ENCODE results near the gene TAF13.
A peak's percentile ranks its signal among the peaks of the same experiment; 100 is the strongest.

The TAF13 gene

DNA sequence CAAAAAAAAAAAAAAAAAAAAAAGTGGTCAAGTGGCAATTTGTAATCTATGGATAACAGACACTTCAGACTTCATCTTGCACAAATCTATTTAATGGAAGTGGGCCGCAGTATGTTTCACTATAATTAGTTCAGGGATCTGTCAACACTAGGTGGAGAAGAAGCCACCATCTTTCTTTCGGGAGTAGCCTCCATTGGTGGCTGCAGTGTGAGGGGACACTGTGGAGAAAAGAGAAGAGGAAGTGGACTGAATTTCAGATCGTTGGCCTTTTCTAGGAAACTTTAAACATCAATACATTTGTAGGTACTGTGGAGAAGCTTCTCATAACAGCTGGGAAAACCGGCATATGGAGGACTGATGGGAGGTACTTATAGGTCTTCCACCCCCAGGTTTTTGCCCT is 30.1 kb upstream of the TAF13 start:
- H3K36me3 ChIP-seq (ENCODE audit: insufficient read depth, low read length), result peaks cover 30% of the 10 kb centered on the region
- H3K4me2 ChIP-seq (ENCODE audit: low read length), result no peak overlapping the region
- H3K9ac ChIP-seq (ENCODE audit: low read length), result no peak overlapping the region
- no peak overlapping the region for H3K27ac ChIP-seq (ENCODE audit: low read depth, low read length, poor library complexity, severe bottlenecking)
- peaks cover 10% of the 10 kb centered on the region for H3K4me1 ChIP-seq (ENCODE audit: insufficient read depth, low read length, severe bottlenecking)
- H3K79me2 ChIP-seq (ENCODE audit: insufficient read depth, low read length), result peaks cover 3% of the 10 kb centered on the region
- no peaks in the 10 kb centered on the region for H3K27me3 ChIP-seq (ENCODE audit: insufficient read depth, low read length)
- no peaks in the 10 kb centered on the region for H4K20me1 ChIP-seq (ENCODE audit: insufficient read depth, low read length)
- H3F3A ChIP-seq (ENCODE audit: insufficient read depth, low read length), result no peaks in the 10 kb centered on the region; the same call in 1 of the 2 replicates
- H3K9me3 ChIP-seq (ENCODE audit: low read length), result no peaks in the 10 kb centered on the region
- H3K9me2 ChIP-seq (ENCODE audit: low read depth, low read length), result no peaks in the 10 kb centered on the region
- no peak for TF ChIP-seq EZH2 (IDR thresholded peaks at IDR 0.05; ENCODE audit: borderline replicate concordance, low read length)
- TF ChIP-seq, protein P1, sequence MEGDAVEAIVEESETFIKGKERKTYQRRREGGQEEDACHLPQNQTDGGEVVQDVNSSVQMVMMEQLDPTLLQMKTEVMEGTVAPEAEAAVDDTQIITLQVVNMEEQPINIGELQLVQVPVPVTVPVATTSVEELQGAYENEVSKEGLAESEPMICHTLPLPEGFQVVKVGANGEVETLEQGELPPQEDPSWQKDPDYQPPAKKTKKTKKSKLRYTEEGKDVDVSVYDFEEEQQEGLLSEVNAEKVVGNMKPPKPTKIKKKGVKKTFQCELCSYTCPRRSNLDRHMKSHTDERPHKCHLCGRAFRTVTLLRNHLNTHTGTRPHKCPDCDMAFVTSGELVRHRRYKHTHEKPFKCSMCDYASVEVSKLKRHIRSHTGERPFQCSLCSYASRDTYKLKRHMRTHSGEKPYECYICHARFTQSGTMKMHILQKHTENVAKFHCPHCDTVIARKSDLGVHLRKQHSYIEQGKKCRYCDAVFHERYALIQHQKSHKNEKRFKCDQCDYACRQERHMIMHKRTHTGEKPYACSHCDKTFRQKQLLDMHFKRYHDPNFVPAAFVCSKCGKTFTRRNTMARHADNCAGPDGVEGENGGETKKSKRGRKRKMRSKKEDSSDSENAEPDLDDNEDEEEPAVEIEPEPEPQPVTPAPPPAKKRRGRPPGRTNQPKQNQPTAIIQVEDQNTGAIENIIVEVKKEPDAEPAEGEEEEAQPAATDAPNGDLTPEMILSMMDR (IDR thresholded peaks at IDR 0.05; ENCODE audit: low read length), result no peak
- no peak overlapping the region for H3K4me3 ChIP-seq (ENCODE audit: low read depth, low read length, poor library complexity, severe bottlenecking)
- no peak overlapping the region for H2AFZ ChIP-seq (ENCODE audit: low read length)

DNA sequence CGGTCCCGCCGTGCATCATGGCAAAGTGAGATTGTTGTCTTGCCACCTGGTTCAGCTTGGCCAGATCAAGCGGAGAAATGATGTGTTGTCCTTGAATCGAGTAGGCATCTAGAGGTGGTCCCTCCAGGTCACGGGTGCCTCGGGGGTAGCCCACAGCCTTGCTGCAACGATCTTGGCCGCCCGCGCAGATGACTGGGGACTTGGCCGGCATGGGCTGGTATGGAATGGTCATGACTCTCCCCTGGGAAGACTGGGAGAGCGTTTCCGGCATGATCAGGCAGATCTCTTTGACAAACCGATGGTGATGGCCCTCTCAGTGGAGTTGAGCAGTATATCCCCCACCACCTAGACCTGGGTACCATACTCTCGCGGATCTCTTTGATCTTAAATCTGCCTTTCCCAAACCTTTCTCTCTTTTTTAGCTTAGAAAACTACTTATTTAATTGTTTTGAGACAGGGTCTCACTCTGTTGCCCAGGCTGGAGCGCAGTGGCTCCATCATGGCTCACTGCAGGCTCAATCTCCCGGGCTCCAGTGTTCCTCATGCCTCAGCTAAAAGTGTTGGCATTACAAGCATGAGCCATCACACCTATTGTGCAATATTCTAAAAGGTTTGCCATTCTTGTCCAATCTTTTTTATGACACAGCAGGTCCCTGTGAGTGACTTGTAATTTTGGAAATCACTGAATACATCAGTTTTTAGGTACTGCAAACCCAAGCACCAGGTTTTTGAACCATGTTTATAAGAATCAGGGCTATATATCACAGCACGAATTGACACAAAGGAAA is 28.8 kb upstream of the TAF13 start:
- Histone ChIP-seq H3K4me2 (ENCODE audit: low read length) (no peak overlapping the region), H3K79me2 (ENCODE audit: insufficient read depth, low read length) (peaks cover 10% of the 10 kb centered on the region), H2AFZ (ENCODE audit: low read length) (no peak overlapping the region)

DNA sequence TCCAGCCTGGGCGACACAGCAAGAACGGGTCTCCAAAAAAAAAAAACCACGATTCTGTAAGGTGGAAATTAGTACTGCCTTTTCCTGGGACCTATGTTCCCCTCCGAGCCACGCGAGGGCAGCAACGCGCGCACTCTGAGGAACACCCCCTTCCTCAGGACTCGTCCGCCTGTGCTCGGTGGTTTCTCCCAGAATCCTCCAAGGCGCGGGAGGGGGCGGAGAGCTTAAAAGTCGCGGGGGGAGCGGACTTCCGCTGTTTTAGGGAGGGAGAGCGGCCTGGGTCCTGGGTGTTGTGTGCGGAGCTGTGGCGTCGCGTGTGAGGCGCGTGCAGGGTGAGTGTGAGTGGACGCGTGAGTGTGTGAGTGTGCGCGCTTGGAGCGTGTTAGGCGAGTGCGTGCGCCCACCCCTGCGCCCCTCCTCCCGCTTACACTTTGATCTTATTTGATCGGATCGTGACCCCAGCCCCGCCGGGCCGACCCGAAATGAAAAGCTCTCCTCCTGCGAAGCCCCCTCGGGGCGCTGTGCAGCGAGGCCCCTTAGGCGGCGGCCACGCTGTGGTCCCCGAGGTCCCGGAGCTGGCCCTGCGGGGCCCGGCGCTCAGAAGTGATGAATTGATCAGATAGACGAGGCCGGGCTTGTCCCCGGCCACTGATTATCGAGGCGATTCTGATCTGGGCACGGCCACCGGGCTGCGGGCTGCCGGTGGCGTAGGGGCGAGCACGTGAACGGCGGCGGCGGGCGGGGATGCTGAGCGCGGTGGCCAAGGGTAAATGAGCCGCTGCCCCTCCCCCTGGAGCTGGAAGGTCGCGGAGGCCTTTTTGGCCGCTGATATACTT is 24.4 kb upstream of the TAF13 start:
- H3K36me3 ChIP-seq (ENCODE audit: insufficient read depth, low read length), result peaks cover 47% of the 10 kb centered on the region
- H3K79me2 ChIP-seq (ENCODE audit: insufficient read depth, low read length), result peaks cover 15% of the 10 kb centered on the region
- H3K9ac ChIP-seq (ENCODE audit: low read length), result peak overlapping the region; percentile 98
- no peaks in the 10 kb centered on the region; the same call in 1 of the 2 replicates for H3F3A ChIP-seq (ENCODE audit: insufficient read depth, low read length)
- no peak for TF ChIP-seq EZH2 (IDR thresholded peaks at IDR 0.05; ENCODE audit: borderline replicate concordance, low read length)
- TF ChIP-seq, protein P1 (IDR thresholded peaks at IDR 0.05; ENCODE audit: low read length), result peak; percentile 89
- peak overlapping the region; percentile 23; the same call in 1 of the 2 replicates for H2AFZ ChIP-seq (ENCODE audit: low read length)
- H3K9me2 ChIP-seq (ENCODE audit: low read depth, low read length), result no peaks in the 10 kb centered on the region
- peak overlapping the region; percentile 98 for H3K4me3 ChIP-seq (ENCODE audit: low read depth, low read length, poor library complexity, severe bottlenecking)
- H3K9me3 ChIP-seq (ENCODE audit: low read length), result no peaks in the 10 kb centered on the region
- H3K27ac ChIP-seq (ENCODE audit: low read depth, low read length, poor library complexity, severe bottlenecking), result peak overlapping the region; percentile 40
- H3K4me1 ChIP-seq (ENCODE audit: insufficient read depth, low read length, severe bottlenecking), result peaks cover 15% of the 10 kb centered on the region
- H3K4me2 ChIP-seq (ENCODE audit: low read length), result peak overlapping the region; percentile 77
- no peaks in the 10 kb centered on the region for H3K27me3 ChIP-seq (ENCODE audit: insufficient read depth, low read length)
- H4K20me1 ChIP-seq (ENCODE audit: insufficient read depth, low read length), result no peaks in the 10 kb centered on the region

More for the DNA sequence above, 28.8 kb upstream of the TAF13 start:
- no peaks in the 10 kb centered on the region for H3K9me2 ChIP-seq (ENCODE audit: low read depth, low read length)
- H3K9ac ChIP-seq (ENCODE audit: low read length), result no peak overlapping the region
- H3K36me3 ChIP-seq (ENCODE audit: insufficient read depth, low read length), result peaks cover 32% of the 10 kb centered on the region
- peaks cover 12% of the 10 kb centered on the region for H3K4me1 ChIP-seq (ENCODE audit: insufficient read depth, low read length, severe bottlenecking)
- H4K20me1 ChIP-seq (ENCODE audit: insufficient read depth, low read length), result no peaks in the 10 kb centered on the region
- no peaks in the 10 kb centered on the region; the same call in 1 of the 2 replicates for H3F3A ChIP-seq (ENCODE audit: insufficient read depth, low read length)
- H3K4me3 ChIP-seq (ENCODE audit: low read depth, low read length, poor library complexity, severe bottlenecking), result no peak overlapping the region
- no peaks in the 10 kb centered on the region for H3K9me3 ChIP-seq (ENCODE audit: low read length)
- TF ChIP-seq EZH2 (IDR thresholded peaks at IDR 0.05; ENCODE audit: borderline replicate concordance, low read length), result no peak
- TF ChIP-seq, protein P1 (IDR thresholded peaks at IDR 0.05; ENCODE audit: low read length), result no peak
- no peak overlapping the region for H3K27ac ChIP-seq (ENCODE audit: low read depth, low read length, poor library complexity, severe bottlenecking)
- H3K27me3 ChIP-seq (ENCODE audit: insufficient read depth, low read length), result no peaks in the 10 kb centered on the region

All from OCI-LY1 (cell line).